D721Med (cell line): ENCODE results near the gene ERGIC1.

ENCODE experiments used
- DNase-seq: peaks from one replicate; pipeline ENCODE4 v3.0.0; 2011; ENCODE audit warnings: low spot score; ENCODE audit not compliant: insufficient read length
- FAIRE-seq: peaks from 2 replicates; lab custom pipeline; 2011; peaks lifted over from hg19 to GRCh38; lab: Jason Lieb, UNC
- CTCF ChIP-seq: IDR thresholded peaks from 2 replicates; pipeline ENCODE4 v1.5.1; 2012; ENCODE audit warnings: mild to moderate bottlenecking, control low read depth; ENCODE audit not compliant: insufficient read depth; ENCODE audit errors: missing control alignments

The ERGIC1 gene

DNA sequence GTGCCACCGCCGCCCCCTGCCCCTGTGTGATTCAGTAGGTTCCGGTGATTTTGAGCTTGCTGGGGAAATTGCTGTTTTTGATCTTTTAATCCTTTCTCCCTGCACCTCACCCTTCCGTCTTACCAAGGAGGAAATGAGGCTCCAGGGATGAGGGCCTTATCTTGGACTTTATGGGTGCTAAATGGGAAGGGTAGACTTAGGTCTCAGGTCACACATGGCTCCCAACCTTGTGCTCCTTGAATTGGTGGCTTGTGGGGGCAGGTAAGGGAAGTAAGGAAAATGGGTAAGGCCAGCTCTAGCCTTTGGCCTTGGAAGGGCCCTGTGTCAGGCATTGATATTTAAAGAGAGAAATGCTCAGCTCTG, 1.9 kb downstream of the ERGIC1 start:
- no peak for DNase-seq
- FAIRE-seq: no peak
- TF ChIP-seq CTCF: no peak

DNA sequence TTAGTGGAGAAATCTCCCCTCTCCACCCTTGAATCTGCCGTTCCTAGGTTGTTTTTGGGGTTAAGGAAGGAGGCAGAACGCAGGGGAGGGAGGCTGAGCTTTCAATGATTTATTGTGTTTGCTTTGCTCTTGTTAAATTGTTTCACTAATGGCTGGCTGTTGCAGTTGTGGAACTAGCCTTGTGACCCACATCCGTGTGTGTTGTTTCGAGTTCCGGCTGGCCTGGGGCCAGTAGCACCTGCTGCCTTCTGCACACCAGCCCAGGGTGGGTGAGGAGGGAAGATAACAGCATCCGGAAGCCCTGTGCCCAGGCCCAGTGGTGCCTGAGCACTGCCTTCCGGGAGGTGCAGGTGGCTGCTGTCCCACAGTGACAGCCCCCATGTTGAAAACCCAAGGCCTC, 3.6 kb downstream of the ERGIC1 start:
- FAIRE-seq (no peak), DNase-seq (no peak)
- TF ChIP-seq CTCF: no peak

DNA sequence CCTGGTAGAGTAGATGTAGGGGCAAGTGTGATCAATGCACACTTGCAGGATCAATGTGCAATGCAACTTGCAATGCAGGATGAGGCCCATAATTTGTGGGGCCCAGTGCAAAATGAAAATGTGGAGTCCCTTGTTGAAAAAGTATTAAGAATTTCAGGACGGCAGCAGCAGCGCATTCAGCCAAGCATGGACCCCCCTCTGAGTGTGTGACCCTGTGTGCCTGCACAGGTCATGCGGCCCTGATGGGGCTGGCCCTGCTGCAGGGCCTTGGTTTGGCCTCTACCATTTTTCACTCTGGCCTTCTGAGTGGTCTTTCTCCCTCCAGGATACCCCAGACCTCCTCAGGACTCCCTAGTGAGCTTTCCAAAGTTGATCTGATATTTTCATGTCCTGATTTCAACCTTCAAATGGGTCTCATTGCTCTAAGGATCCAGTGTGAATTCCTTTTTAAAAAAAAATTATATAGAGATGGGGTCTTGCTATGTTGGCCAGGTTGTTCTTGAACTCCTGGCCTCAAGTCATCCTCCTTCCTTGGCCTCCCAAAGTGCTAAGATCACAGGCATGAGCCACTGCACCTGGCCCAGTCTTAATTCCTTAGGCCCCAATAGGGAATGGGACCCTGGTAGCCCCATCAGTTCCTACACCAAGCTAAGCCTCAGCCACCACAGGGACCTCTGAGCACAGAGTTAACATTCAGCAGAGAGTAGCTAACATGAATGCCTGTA, 4.3 kb downstream of the ERGIC1 start:
- FAIRE-seq (no peak), DNase-seq (no peak)
- TF ChIP-seq CTCF: no peak

- FAIRE-seq (no peak), DNase-seq (no peak)
Observed at GRCh38 chr5:172839669-172840431, 5.8 kb downstream of the ERGIC1 start.

GRCh38 chr5:172840432-172841154, 6.5 kb downstream of the ERGIC1 start:
- FAIRE-seq (no peak), DNase-seq (no peak)
- TF ChIP-seq CTCF: no peak

More at GRCh38 chr5:172839669-172840431, 5.8 kb downstream of the ERGIC1 start:
- no peak for TF ChIP-seq CTCF

GRCh38 chr5:172841256-172841655, 7.2 kb downstream of the ERGIC1 start:
- no peak for TF ChIP-seq CTCF
- peak; percentile 50 for DNase-seq
- FAIRE-seq: no peak
